Keratinocyte (primary cell): ENCODE data around the gene ADAM12. TPM values are rescaled to one million over a fixed set of nuclear protein-coding genes. Genes with fewer than 3 reads are reported as not detected.

Source experiments
- DNase-seq: peaks from one replicate; pipeline ENCODE4 v3.0.0-alpha.2; 2011; ENCODE audit warnings: low read depth, missing footprints, low spot score
- FAIRE-seq: peaks from 2 replicates; lab custom pipeline; 2011; peaks lifted over from hg19 to GRCh38; lab: Jason Lieb, UNC
- H2AFZ ChIP-seq: 2 replicates; pipeline ENCODE4 v1.6.0; 2012; ENCODE audit warnings: low read length, control low read depth, inconsistent platforms; ENCODE audit not compliant: control insufficient read depth
- H3K27ac ChIP-seq: 2 replicates; pipeline ENCODE4 v1.5.1; 2011; ENCODE audit warnings: low read length; ENCODE audit not compliant: control insufficient read depth, insufficient read depth
- H3K27me3 ChIP-seq: 3 replicates; pipeline ENCODE4 v1.6.0; 2011; ENCODE audit warnings: low read length; ENCODE audit not compliant: control insufficient read depth, insufficient read depth; ENCODE audit errors: extremely low read depth
- H3K36me3 ChIP-seq, 2 experiments: 2 replicates in 1 of 2; 3 replicates in 1 of 2; pipeline ENCODE4 v1.5.1; 2011; ENCODE audit warnings: low read length in 2 of 2, mild to moderate bottlenecking in 1 of 2; ENCODE audit not compliant: control insufficient read depth in 2 of 2, insufficient read depth in 2 of 2; ENCODE audit errors: extremely low read depth in 1 of 2
- H3K4me1 ChIP-seq: 3 replicates; pipeline ENCODE4 v1.5.1; 2011; ENCODE audit warnings: low read length; ENCODE audit not compliant: control insufficient read depth, insufficient read depth; ENCODE audit errors: extremely low read depth
- H3K4me2 ChIP-seq: 3 replicates; pipeline ENCODE4 v1.6.0; 2011; ENCODE audit warnings: low read depth, low read length; ENCODE audit not compliant: control insufficient read depth, insufficient read depth; ENCODE audit errors: extremely low read depth
- H3K4me3 ChIP-seq, 3 experiments: fragments of 200-600 bp in 1 of 3; sonication (generic) in 1 of 3; 2 replicates in 2 of 3; 3 replicates in 1 of 3; pipeline ENCODE4 v1.5.1; 2011 to 2016; ENCODE audit warnings: low read length in 3 of 3, mild to moderate bottlenecking in 3 of 3, control low read depth in 2 of 3, inconsistent platforms in 1 of 3, low read depth in 1 of 3, mixed read lengths in 1 of 3, mixed run types in 1 of 3, moderate library complexity in 1 of 3; ENCODE audit not compliant: control insufficient read depth in 2 of 3, insufficient read depth in 2 of 3; ENCODE audit errors: extremely low read depth in 1 of 3
- H3K79me2 ChIP-seq: 2 replicates; pipeline ENCODE4 v1.6.0; 2012; ENCODE audit warnings: low read length; ENCODE audit not compliant: control insufficient read depth, insufficient read depth
- H3K9ac ChIP-seq: 3 replicates; pipeline ENCODE4 v1.6.0; 2011; ENCODE audit warnings: low read length; ENCODE audit not compliant: control insufficient read depth, insufficient read depth; ENCODE audit errors: extremely low read depth
- H3K9me1 ChIP-seq: 3 replicates; pipeline ENCODE4 v1.6.0; 2011; ENCODE audit warnings: low read length; ENCODE audit not compliant: control insufficient read depth, insufficient read depth; ENCODE audit errors: extremely low read depth
- H3K9me3 ChIP-seq: 2 replicates; pipeline ENCODE4 v1.5.1; 2012; ENCODE audit warnings: low read depth, low read length; ENCODE audit not compliant: control insufficient read depth
- H4K20me1 ChIP-seq: 3 replicates; pipeline ENCODE4 v1.6.0; 2011; ENCODE audit warnings: low read length; ENCODE audit not compliant: control insufficient read depth, insufficient read depth; ENCODE audit errors: extremely low read depth
- CTCF ChIP-seq, 3 experiments: IDR thresholded peaks in 1 of 3; conservative IDR thresholded peaks in 1 of 3; optimal IDR thresholded peaks in 1 of 3; 2 replicates in 2 of 3; 3 replicates in 1 of 3; pipeline versions ENCODE3 to v1.5.1; 2011; ENCODE audit warnings: low read length in 3 of 3, mild to moderate bottlenecking in 3 of 3, moderate library complexity in 2 of 3, control low read depth in 1 of 3, inconsistent platforms in 1 of 3; ENCODE audit not compliant: insufficient read depth in 2 of 3; ENCODE audit errors: extremely low read depth in 1 of 3
- EZH2 ChIP-seq: IDR thresholded peaks from one replicate; pipeline ENCODE4 v1.6.1; 2012; ENCODE audit warnings: inconsistent platforms, mild to moderate bottlenecking, low read length, moderate library complexity
- dilution Hi-C: fragments of 300-500 bp; cut with MboI; formaldehyde crosslinking; loops from one replicate; pipeline ENCODE4 v1.7.0; 2020; ENCODE audit warnings: low sequenced_read_pairs; ENCODE audit not compliant: extremely low pct_ligation_motif_present
- polyA plus RNA-seq, 5 experiments: library from polyadenylated mRNA; depleted of rRNA in 3 of 5; stranded (reverse) in 3 of 5; stranded (forward) in 1 of 5; unstranded in 1 of 5; fragments of >200 nt; gene quantifications; 1 replicate in 1 of 5; 2 replicates in 3 of 5; 3 replicates in 1 of 5; pipeline versions ENCODE4 v1.2.1 to v1.2.3, GENCODE V29; 2011 to 2012; ENCODE audit warnings: missing spikeins in 2 of 5, low read depth in 1 of 5, low replicate concordance in 1 of 5

Gene ADAM12
- polyA plus RNA-seq, 1 donor (not counting 4 experiments of a cell fraction or from before 2014, with no cell fraction given), result 0.07 TPM

GRCh38 chr10:126391192-126391885 is 3.1 kb upstream of the ADAM12 start:
- FAIRE-seq (no peak), DNase-seq (no peak)
- dilution Hi-C loops, result no loop called here
- H3K9me1 ChIP-seq, result no peaks in the 10 kb centered on the region
- H4K20me1 ChIP-seq, result no peaks in the 10 kb centered on the region
- H3K27ac ChIP-seq, result no peak overlapping the region
- peaks cover 3% of the 10 kb centered on the region for H3K4me1 ChIP-seq
- H3K79me2 ChIP-seq, result no peaks in the 10 kb centered on the region
- no peak overlapping the region for H3K4me2 ChIP-seq
- no peaks in the 10 kb centered on the region for H3K9me3 ChIP-seq
- H3K4me3 ChIP-seq, result no peak overlapping the region
- TF ChIP-seq EZH2 (no peak), CTCF (optimal IDR thresholded peaks at IDR 0.05 in 1 of 3, IDR thresholded peaks at IDR 0.05 in 1 of 3, conservative IDR thresholded peaks at IDR 0.05 in 1 of 3; ENCODE audit: extremely low read depth in 1 of 3, insufficient read depth in 2 of 3, low read length in 3 of 3) (no peak)
- no peaks in the 10 kb centered on the region for H3K36me3 ChIP-seq
- H3K27me3 ChIP-seq, result peaks cover 24% of the 10 kb centered on the region
- no peak overlapping the region for H2AFZ ChIP-seq
- H3K9ac ChIP-seq, result no peak overlapping the region

GRCh38 chr10:126390324-126390723 is 2.0 kb upstream of the ADAM12 start:
- TF ChIP-seq CTCF (optimal IDR thresholded peaks at IDR 0.05 in 1 of 3, IDR thresholded peaks at IDR 0.05 in 1 of 3, conservative IDR thresholded peaks at IDR 0.05 in 1 of 3; ENCODE audit: extremely low read depth in 1 of 3, insufficient read depth in 2 of 3, low read length in 3 of 3), result no peak
- TF ChIP-seq EZH2, result no peak
- Histone ChIP-seq H2AFZ (no peak overlapping the region), H3K4me2 (no peak overlapping the region), H3K79me2 (no peaks in the 10 kb centered on the region), H3K27ac (no peak overlapping the region), H3K9ac (no peak overlapping the region), H3K4me1 (peaks cover 3% of the 10 kb centered on the region), H4K20me1 (no peaks in the 10 kb centered on the region), H3K36me3 (no peaks in the 10 kb centered on the region), H3K27me3 (peaks cover 24% of the 10 kb centered on the region), H3K9me3 (no peaks in the 10 kb centered on the region), H3K9me1 (no peaks in the 10 kb centered on the region), H3K4me3 (no peak overlapping the region)
- dilution Hi-C loops, result no loop called here
- no peak for DNase-seq
- FAIRE-seq, result no peak
